HepG2 (cell line): ENCODE data around the gene ZNF582. TPM values are rescaled to one million over a fixed set of nuclear protein-coding genes. Genes with fewer than 3 reads are reported as not detected.

ENCODE experiments used
- ATAC-seq: fragments of 200-7000 bp; cut with Tn5 transposase; 3 replicates; pipeline ENCODE4 v1.9.1; 2020; ENCODE audit warnings: mild to moderate bottlenecking, moderate library complexity
- BruUV-seq: library from RNA; stranded (reverse); fragments of 400-500 nt; replicated peaks from 2 replicates; lab custom pipeline; 2021; lab: Mats Ljungman, UMichigan
- CTCF ChIA-PET: fragments of 300-600 bp; formaldehyde crosslinking; extraction: SDS; loops from one replicate; lab custom pipeline; 2021; ENCODE audit warnings: low total read pairs, inconsistent platforms, low intra/inter-chr PET ratio; lab: Yijun Ruan, JAX
- POLR2A ChIA-PET: fragments of 350-600 bp; sonication (Branson Sonifier 250); formaldehyde crosslinking; loops from one replicate; lab custom pipeline; 2020; ENCODE audit warnings: antibody characterized with exemption, inconsistent platforms; lab: Yijun Ruan, JAX
- DNase-seq: peaks from one replicate; pipeline ENCODE4 v3.0.0-alpha.2; 2015; ENCODE audit warnings: low spot score
- FAIRE-seq: peaks from 3 replicates; lab custom pipeline; 2011; peaks lifted over from hg19 to GRCh38; lab: Jason Lieb, UNC
- H2AFZ ChIP-seq: one replicate; pipeline ENCODE4 v1.6.1; 2011; ENCODE audit warnings: low read length, inconsistent platforms
- H3K27ac ChIP-seq: fragments of 300-600 bp; 3 replicates; pipeline ENCODE4 v1.8.0; 2011; ENCODE audit warnings: mixed run types, mild to moderate bottlenecking, mixed read lengths, low read length, inconsistent platforms; ENCODE audit not compliant: insufficient read depth; ENCODE audit errors: extremely low read length
- H3K27me3 ChIP-seq, 2 experiments: fragments of 200-600 bp in 1 of 2; 2 replicates in 1 of 2; 3 replicates in 1 of 2; pipeline versions ENCODE4 v1.6.0 to v1.8.0; 2011; ENCODE audit warnings: low read length in 2 of 2, mild to moderate bottlenecking in 2 of 2, moderate library complexity in 2 of 2, inconsistent platforms in 1 of 2; ENCODE audit not compliant: insufficient read depth in 2 of 2, control insufficient read depth in 1 of 2
- H3K36me3 ChIP-seq, 2 experiments: fragments of 200-600 bp in 1 of 2; replicated peaks in 1 of 2; 2 replicates in 1 of 2; 3 replicates in 1 of 2; pipeline versions ENCODE4 v1.5.1 to v1.8.0; 2011; ENCODE audit warnings: low read length in 2 of 2, inconsistent platforms in 1 of 2; ENCODE audit not compliant: insufficient read depth in 2 of 2, control insufficient read depth in 1 of 2
- H3K4me1 ChIP-seq: 2 replicates; pipeline ENCODE4 v1.5.1; 2012; ENCODE audit warnings: low read length, inconsistent platforms; ENCODE audit not compliant: insufficient read depth
- H3K4me2 ChIP-seq: 2 replicates; pipeline ENCODE4 v1.6.0; 2011; ENCODE audit warnings: low read depth, low read length, inconsistent platforms
- H3K4me3 ChIP-seq, 3 experiments: fragments of 200-600 bp in 1 of 3; sonication (generic), shearing (Covaris generic) in 1 of 3; replicated peaks in 1 of 3; 2 replicates each; pipeline ENCODE4 v1.5.1; 2011 to 2016; ENCODE audit warnings: low read length in 3 of 3, inconsistent platforms in 2 of 3, low read depth in 2 of 3, mild to moderate bottlenecking in 2 of 3, control low read depth in 1 of 3, mixed read lengths in 1 of 3; ENCODE audit not compliant: insufficient read depth in 1 of 3
- H3K79me2 ChIP-seq: one replicate; pipeline ENCODE4 v1.6.1; 2011; ENCODE audit warnings: low read length, inconsistent platforms; ENCODE audit not compliant: insufficient read depth
- H3K9ac ChIP-seq: 2 replicates; pipeline ENCODE4 v1.6.0; 2011; ENCODE audit warnings: mild to moderate bottlenecking, low read depth, low read length, inconsistent platforms; ENCODE audit not compliant: insufficient read depth
- H3K9me3 ChIP-seq: 2 replicates; pipeline ENCODE4 v1.5.1; 2012; ENCODE audit warnings: mild to moderate bottlenecking, low read length
- H4K20me1 ChIP-seq: 2 replicates; pipeline ENCODE4 v1.6.0; 2011; ENCODE audit warnings: inconsistent platforms, mild to moderate bottlenecking, low read length, moderate library complexity; ENCODE audit not compliant: insufficient read depth
- CEBPB ChIP-seq: IDR thresholded peaks from 2 replicates; pipeline ENCODE4 v1.6.1; 2011; ENCODE audit warnings: low read depth, low read length, improper control_type of control experiment, borderline replicate concordance
- CEBPG ChIP-seq: IDR thresholded peaks from 2 replicates; pipeline ENCODE4 v1.6.1; 2016
- FOXK1 ChIP-seq: sonication (generic); formaldehyde crosslinking; IDR thresholded peaks from 2 replicates; pipeline ENCODE4 v1.4.0; 2020; ENCODE audit warnings: low read depth, missing genetic modification reagents, borderline replicate concordance
- WGBS: methylation state at CpG from one replicate; pipeline ENCODE4 v1.1.6; 2017; ENCODE audit warnings: low lambda C conversion rate; 5-methylcytosine and 5-hydroxymethylcytosine counted together
- in situ Hi-C: cut with HindIII; loops from 2 replicates; pipeline ENCODE4 v1.10.0; 2017; ENCODE audit warnings: low pct_unique_long_range_greater_than_20kb; ENCODE audit not compliant: extremely low pct_ligation_motif_present
- intact Hi-C: fragments of 100-400 bp; cut with micrococcal nuclease; formaldehyde crosslinking; loops from one replicate; pipeline ENCODE4 v1.10.0; 2022; ENCODE audit not compliant: unreplicated experiment
- polyA plus RNA-seq, 8 experiments: library from polyadenylated mRNA; depleted of rRNA in 3 of 8; stranded (reverse) in 7 of 8; unstranded in 1 of 8; fragments of >200 nt; fragmentation: Illumina TruSeq in 4 of 8; extraction: Trizol in 4 of 8; gene quantifications; 2 replicates each; pipeline versions ENCODE4 v1.2.1 to v1.2.3, GENCODE V29; 2011 to 2016; ENCODE audit warnings: low read depth in 4 of 8, missing spikeins in 1 of 8, mixed read lengths in 1 of 8; ENCODE audit not compliant: insufficient read depth in 1 of 8
- total RNA-seq, 5 experiments: library from RNA; depleted of rRNA; stranded (reverse); fragments of >200 nt; fragmentation: Illumina TruSeq; extraction: Trizol; gene quantifications; 2 replicates each; pipeline ENCODE4 v1.2.3, GENCODE V29; 2016; ENCODE audit warnings: low read depth in 1 of 5
- TF ChIP-seq, protein P1 (sequence below): sonication (generic); formaldehyde crosslinking; conservative IDR thresholded peaks from 2 replicates; pipeline ENCODE4 v1.4.0; 2020; ENCODE audit warnings: missing genetic modification reagents

The ZNF582 gene
- total and polyA plus RNA-seq, 2 of the 13 experiments (the other 11 are each of a cell fraction or from before 2014, with no cell fraction given), result 0.83 to 1.6 TPM

DNA sequence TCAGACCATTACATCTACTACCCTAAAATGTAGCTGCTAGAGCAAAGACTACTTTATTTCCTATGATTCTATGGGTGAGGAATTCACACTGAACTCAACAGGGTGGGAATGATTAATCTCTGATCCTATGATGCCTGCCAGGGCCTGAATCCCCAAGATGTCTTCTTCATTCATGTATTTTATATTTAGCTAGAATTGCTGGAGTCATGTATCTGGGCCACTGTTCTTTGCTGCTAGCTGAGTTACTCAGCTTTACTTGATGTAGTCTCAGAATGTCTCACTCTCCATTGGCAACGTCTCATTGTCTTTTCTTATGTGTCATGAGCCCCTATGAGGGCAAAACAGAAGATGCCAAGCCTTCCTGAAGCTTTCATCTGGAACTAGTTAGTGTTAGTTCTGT, 21.1 kb downstream of the ZNF582 start (continued):
- TF ChIP-seq, protein P1, sequence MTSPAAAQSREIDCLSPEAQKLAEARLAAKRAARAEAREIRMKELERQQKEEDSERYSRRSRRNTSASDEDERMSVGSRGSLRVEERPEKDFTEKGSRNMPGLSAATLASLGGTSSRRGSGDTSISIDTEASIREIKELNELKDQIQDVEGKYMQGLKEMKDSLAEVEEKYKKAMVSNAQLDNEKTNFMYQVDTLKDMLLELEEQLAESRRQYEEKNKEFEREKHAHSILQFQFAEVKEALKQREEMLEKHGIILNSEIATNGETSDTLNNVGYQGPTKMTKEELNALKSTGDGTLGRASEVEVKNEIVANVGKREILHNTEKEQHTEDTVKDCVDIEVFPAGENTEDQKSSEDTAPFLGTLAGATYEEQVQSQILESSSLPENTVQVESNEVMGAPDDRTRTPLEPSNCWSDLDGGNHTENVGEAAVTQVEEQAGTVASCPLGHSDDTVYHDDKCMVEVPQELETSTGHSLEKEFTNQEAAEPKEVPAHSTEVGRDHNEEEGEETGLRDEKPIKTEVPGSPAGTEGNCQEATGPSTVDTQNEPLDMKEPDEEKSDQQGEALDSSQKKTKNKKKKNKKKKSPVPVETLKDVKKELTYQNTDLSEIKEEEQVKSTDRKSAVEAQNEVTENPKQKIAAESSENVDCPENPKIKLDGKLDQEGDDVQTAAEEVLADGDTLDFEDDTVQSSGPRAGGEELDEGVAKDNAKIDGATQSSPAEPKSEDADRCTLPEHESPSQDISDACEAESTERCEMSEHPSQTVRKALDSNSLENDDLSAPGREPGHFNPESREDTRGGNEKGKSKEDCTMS (CRISPR knock-in tag), result no peak

GRCh38 chr19:56369886-56370676, 23.3 kb downstream of the ZNF582 start:
- H3K36me3 ChIP-seq, result peaks cover 6 to 21% of the 10 kb centered on the region in 2 experiments
- peak; percentile 86 for TF ChIP-seq CEBPB
- no peak for TF ChIP-seq FOXK1 (CRISPR knock-in tag)
- 0 out of 2 replicates have a peak, but pooled peaks have one; percentile 18 for TF ChIP-seq CEBPG
- CTCF ChIA-PET, result no interaction called here

More at GRCh38 chr19:56369886-56370676, 23.3 kb downstream of the ZNF582 start:
- 77% methylated on average over 3 of the region's 3 CpGs for WGBS
- Histone ChIP-seq H3K79me2 (peaks cover 12% of the 10 kb centered on the region), H3K9me3 (peaks cover 24% of the 10 kb centered on the region), H3K4me1 (0 out of 2 replicates have a peak, but pooled peaks cover 10% of the 10 kb centered on the region), H3K27me3 (no peaks in the 10 kb centered on the region), H3K4me3 (no peak overlapping the region), H2AFZ (no peak overlapping the region), H4K20me1 (no peaks in the 10 kb centered on the region), H3K4me2 (peak overlapping the region; percentile 8; the same call in 1 of the 2 replicates), H3K9ac (no peak overlapping the region), H3K27ac (no peak overlapping the region)
- FAIRE-seq, result no peak
- intact Hi-C loops, result no loop called here
- no peak for ATAC-seq
- POLR2A ChIA-PET, result no interaction called here
- no peak for DNase-seq
- BruUV-seq, result no TSS peak
- in situ Hi-C loops, result no loop called here
